Measurements from ENCODE around the gene C9orf152. TPM values are rescaled to one million over a fixed set of nuclear protein-coding genes. Genes with fewer than 3 reads are reported as not detected.

The C9orf152 gene
- total and polyA plus RNA-seq, 2 experiments from 2014 or later, result not detected

GRCh38 chr9:110178281-110178680 lies 29.7 kb downstream of the C9orf152 start:
- Histone ChIP-seq H3K36me3 (no peaks in the 10 kb centered on the region), H3K9me3 (ENCODE audit: low read depth) (no peaks in the 10 kb centered on the region), H3K4me1 (ENCODE audit: low read depth) (peaks cover 6% of the 10 kb centered on the region), H3K4me3 (no peak overlapping the region), H3K27me3 (no peaks in the 10 kb centered on the region), H3K27ac (no peak overlapping the region)
- DNase-seq (ENCODE audit: low read depth in 1 of 2, low spot score in 1 of 2), result no peak
- no peak for TF ChIP-seq CTCF (IDR thresholded peaks at IDR 0.05; ENCODE audit: low read depth, low read length)

DNA sequence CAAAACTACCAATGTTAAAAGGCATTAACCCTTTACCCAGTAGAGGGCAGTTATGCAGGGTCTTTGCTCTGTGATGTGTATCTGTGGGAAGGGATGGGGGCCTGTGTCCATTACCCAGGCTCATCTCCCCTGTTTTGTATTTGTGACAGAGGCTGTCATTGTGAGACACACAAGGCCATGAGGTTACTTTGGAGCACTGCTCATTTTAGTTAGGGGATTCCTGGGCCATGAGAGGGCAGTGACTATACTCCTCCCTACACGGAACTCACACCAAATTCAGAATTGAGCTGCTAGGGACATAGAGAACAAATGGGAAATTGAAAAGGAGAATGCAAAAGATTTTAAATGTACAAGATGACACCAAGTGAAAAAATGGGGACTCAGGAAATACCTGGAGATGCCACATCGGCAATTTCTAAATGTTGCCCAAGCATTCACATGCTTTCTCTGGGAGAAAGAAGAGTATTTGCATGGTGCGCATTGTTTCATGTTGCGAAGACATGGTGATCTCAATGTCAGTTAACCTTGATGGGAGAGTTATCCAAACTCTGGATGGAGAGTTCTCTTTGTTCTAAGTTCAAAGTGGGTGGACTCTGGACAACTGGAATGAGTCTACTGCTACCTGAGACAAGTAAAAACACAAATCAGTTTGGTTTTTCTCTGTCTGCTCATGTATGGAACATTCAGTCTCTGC lies 32.5 kb downstream of the C9orf152 start:
- H3K27me3 ChIP-seq, result no peaks in the 10 kb centered on the region
- H3K9me3 ChIP-seq (ENCODE audit: low read depth), result no peaks in the 10 kb centered on the region
- H3K36me3 ChIP-seq, result no peaks in the 10 kb centered on the region
- no peak for TF ChIP-seq CTCF (IDR thresholded peaks at IDR 0.05; ENCODE audit: low read depth, low read length)
- no peak overlapping the region for H3K27ac ChIP-seq
- H3K4me3 ChIP-seq, result no peak overlapping the region
- peaks cover 12% of the 10 kb centered on the region for H3K4me1 ChIP-seq (ENCODE audit: low read depth)
- no peak for DNase-seq (ENCODE audit: low read depth in 1 of 2, low spot score in 1 of 2)

DNA sequence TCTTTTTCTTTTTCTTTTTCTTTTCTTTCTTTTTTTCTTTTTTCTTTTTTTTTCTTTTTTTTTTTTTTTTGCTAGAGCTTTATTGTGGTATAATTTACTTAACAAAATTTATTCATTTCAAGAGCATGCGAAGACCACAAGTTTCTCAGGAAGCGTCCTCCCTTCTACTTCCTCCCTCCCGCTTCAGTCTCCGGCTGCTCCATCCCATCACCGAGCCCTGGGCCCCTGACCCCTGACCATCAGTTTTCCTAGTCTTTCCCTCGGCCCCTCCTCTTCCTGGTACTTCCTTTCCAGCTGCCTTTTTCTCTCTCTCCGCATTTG lies 34.7 kb downstream of the C9orf152 start:
- no peak for TF ChIP-seq CTCF (IDR thresholded peaks at IDR 0.05; ENCODE audit: low read depth, low read length)
- no peak overlapping the region for H3K4me3 ChIP-seq
- no peak overlapping the region for H3K27ac ChIP-seq
- H3K4me1 ChIP-seq (ENCODE audit: low read depth), result peaks cover 12% of the 10 kb centered on the region
- DNase-seq (ENCODE audit: low read depth in 1 of 2, low spot score in 1 of 2), result no peak
- peaks cover 6% of the 10 kb centered on the region for H3K36me3 ChIP-seq
- no peaks in the 10 kb centered on the region for H3K9me3 ChIP-seq (ENCODE audit: low read depth)
- H3K27me3 ChIP-seq, result no peaks in the 10 kb centered on the region

- no peaks in the 10 kb centered on the region for H3K9me3 ChIP-seq (ENCODE audit: low read depth)
- H3K27ac ChIP-seq, result no peak overlapping the region
- DNase-seq (ENCODE audit: low read depth in 1 of 2, low spot score in 1 of 2), result no peak
- peaks cover 23% of the 10 kb centered on the region for H3K4me1 ChIP-seq (ENCODE audit: low read depth)
- no peak overlapping the region for H3K4me3 ChIP-seq
- peaks cover 6% of the 10 kb centered on the region for H3K36me3 ChIP-seq
- no peak for TF ChIP-seq CTCF (IDR thresholded peaks at IDR 0.05; ENCODE audit: low read depth, low read length)
- no peaks in the 10 kb centered on the region for H3K27me3 ChIP-seq
Observed at GRCh38 chr9:110170357-110171257, 37.4 kb downstream of the C9orf152 start.

GRCh38 chr9:110168486-110168885 lies 39.5 kb downstream of the C9orf152 start:
- H3K9me3 ChIP-seq (ENCODE audit: low read depth), result no peaks in the 10 kb centered on the region
- H3K4me3 ChIP-seq, result no peak overlapping the region
- TF ChIP-seq CTCF (IDR thresholded peaks at IDR 0.05; ENCODE audit: low read depth, low read length), result no peak
- no peaks in the 10 kb centered on the region for H3K27me3 ChIP-seq
- H3K27ac ChIP-seq, result no peak overlapping the region
- DNase-seq (ENCODE audit: low read depth in 1 of 2, low spot score in 1 of 2), result no peak
- H3K36me3 ChIP-seq, result peaks cover 6% of the 10 kb centered on the region
- peaks cover 19% of the 10 kb centered on the region for H3K4me1 ChIP-seq (ENCODE audit: low read depth)

Measured in cardiac muscle cell (in vitro differentiated cells and primary cell).